Stimulated activated CD4-positive, alpha-beta T cell treated with anti-CD3 and anti-CD28 coated beads, Interleukin-1b, Interleukin-23, amount 100 ng/mL, for 24 hours (primary cell): Measurements from ENCODE around the gene DAO.

Source experiments
- DNase-seq, 4 experiments: peaks; one replicate each; pipeline ENCODE4 v3.0.0-alpha.2; 2020; ENCODE audit warnings: low read depth in 4 of 4, low spot score in 1 of 4

DAO gene

GRCh38 chr12:108918206-108918605 lies 38.3 kb downstream of the DAO start:
- DNase-seq, result no peak

GRCh38 chr12:108918960-108919642 lies 39.2 kb downstream of the DAO start:
- no peak for DNase-seq

- no peak for DNase-seq
These were observed 42.1 kb downstream of the DAO start for GRCh38 chr12:108921946-108922345.

- no peak for DNase-seq
These were observed 43.0 kb downstream of the DAO start for GRCh38 chr12:108922918-108923317.

- DNase-seq, result no peak
These were observed 48.8 kb downstream of the DAO start for GRCh38 chr12:108928695-108929094.

GRCh38 chr12:108930155-108930554 lies 50.3 kb downstream of the DAO start:
- DNase-seq, result no peak

GRCh38 chr12:108930756-108931155 lies 50.9 kb downstream of the DAO start:
- DNase-seq, result no peak

GRCh38 chr12:108933949-108934348 lies 54.1 kb downstream of the DAO start:
- DNase-seq, result no peak

- no peak for DNase-seq
These were observed 55.4 kb downstream of the DAO start for GRCh38 chr12:108935159-108935763.

- no peak for DNase-seq
These were observed 58.5 kb downstream of the DAO start for GRCh38 chr12:108938247-108938924.

GRCh38 chr12:108939594-108939993 lies 59.7 kb downstream of the DAO start:
- DNase-seq, result no peak

- DNase-seq, result no peak
These were observed 60.2 kb downstream of the DAO start for GRCh38 chr12:108940138-108940537.

- DNase-seq, result no peak
These were observed 67.2 kb downstream of the DAO start for GRCh38 chr12:108947097-108947496.

GRCh38 chr12:108948367-108948766 lies 68.5 kb downstream of the DAO start:
- DNase-seq, result no peak

- no peak for DNase-seq
These were observed 70.1 kb downstream of the DAO start for GRCh38 chr12:108949976-108950375.
